MCF 10A (cell line): Measurements from ENCODE around the gene PHKB. TPM values are rescaled to one million over a fixed set of nuclear protein-coding genes. Genes with fewer than 3 reads are reported as not detected.
"Not testable (repeated sequence)": the region's sequence is repeated elsewhere in the genome, so short reads cannot be mapped to it uniquely, and the experiment has no call there.

Experiments used
- BruUV-seq: library from RNA; stranded (reverse); fragments of 400-500 nt; replicated peaks from 2 replicates; lab custom pipeline; 2021; lab: Mats Ljungman, UMichigan
- CTCF ChIA-PET: fragments of 300-600 bp; sonication (Branson Sonifier 250); formaldehyde crosslinking; extraction: SDS; loops from one replicate; lab custom pipeline; 2021; ENCODE audit warnings: antibody characterized with exemption, inconsistent platforms; lab: Yijun Ruan, JAX
- POLR2A ChIA-PET: fragments of 300-600, 350-650 bp; sonication (Branson Sonifier 250); formaldehyde crosslinking; extraction: SDS; loops from one replicate; lab custom pipeline; 2020; ENCODE audit warnings: antibody characterized with exemption, inconsistent platforms; lab: Yijun Ruan, JAX
- DNase-seq: peaks from one replicate; pipeline ENCODE4 v3.0.0-alpha.2; 2018; ENCODE audit not compliant: unreplicated experiment
- H3K27ac Mint-ChIP-seq: one replicate; pipeline ENCODE4 v1.8.0; 2022; ENCODE audit warnings: mild to moderate bottlenecking, low read depth, mixed read lengths; ENCODE audit not compliant: unreplicated experiment
- H3K27me3 Mint-ChIP-seq: one replicate; pipeline ENCODE4 v1.8.0; 2022; ENCODE audit warnings: mixed read lengths; ENCODE audit not compliant: insufficient read depth, unreplicated experiment
- H3K36me3 Mint-ChIP-seq: one replicate; pipeline ENCODE4 v1.8.0; 2022; ENCODE audit warnings: mild to moderate bottlenecking, moderate library complexity, mixed read lengths; ENCODE audit not compliant: insufficient read depth, unreplicated experiment
- H3K4me1 Mint-ChIP-seq: one replicate; pipeline ENCODE4 v1.8.0; 2022; ENCODE audit warnings: mixed read lengths; ENCODE audit not compliant: insufficient read depth, unreplicated experiment
- H3K4me3 Mint-ChIP-seq: one replicate; pipeline ENCODE4 v1.8.0; 2022; ENCODE audit warnings: mild to moderate bottlenecking, moderate library complexity, mixed read lengths; ENCODE audit not compliant: unreplicated experiment
- H3K9me3 Mint-ChIP-seq: one replicate; pipeline ENCODE4 v1.8.0; 2022; ENCODE audit warnings: mixed read lengths; ENCODE audit not compliant: unreplicated experiment
- CTCF ChIP-seq: fragments of 200-600 bp; IDR thresholded peaks from one replicate; pipeline ENCODE4 v1.8.0; 2022; ENCODE audit warnings: antibody characterized with exemption, mild to moderate bottlenecking; ENCODE audit not compliant: unreplicated experiment
- intact Hi-C: fragments of 100-400 bp; cut with micrococcal nuclease; formaldehyde crosslinking; loops from 2 replicates; pipeline ENCODE4 v1.14.1; 2022
- total RNA-seq: library from RNA; stranded (reverse); gene quantifications from 2 replicates; pipeline ENCODE4 v1.2.3, GENCODE V29; 2022

The PHKB gene
- total RNA-seq, 1 experiment from 2014 or later, result 62.2 TPM

DNA sequence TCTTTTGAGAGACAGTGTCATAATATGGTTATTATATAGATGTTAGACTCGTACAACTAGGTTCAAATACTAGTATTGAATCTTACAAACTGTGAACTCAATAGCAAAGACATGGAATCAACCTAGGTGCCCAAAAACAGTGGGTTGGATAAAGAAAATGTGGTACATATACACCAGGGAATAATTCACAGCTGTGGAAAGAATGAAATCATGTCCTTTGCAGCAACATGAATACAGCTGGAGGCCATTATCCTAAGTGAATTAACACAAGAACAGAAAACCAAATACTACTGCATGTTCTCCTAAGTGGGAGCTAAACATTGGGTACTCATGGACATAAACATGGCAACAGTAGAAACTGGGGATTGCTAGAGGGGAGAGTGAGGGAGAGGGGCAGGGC lies 8.1 kb downstream of the PHKB start:
- BruUV-seq, result no TSS peak
- Mint-ChIP-seq H3K27ac (no peak overlapping the region), H3K36me3 (no peaks in the 10 kb centered on the region), H3K4me3 (no peak overlapping the region), H3K27me3 (no peaks in the 10 kb centered on the region), H3K4me1 (peaks cover 17% of the 10 kb centered on the region), H3K9me3 (no peaks in the 10 kb centered on the region)
- intact Hi-C loops, result no loop called here
- no peak for TF ChIP-seq CTCF
- ChIA-PET CTCF (interaction anchor here (0.7 to 1.1 kb wide), 3 partner anchors 11 to 328 kb away, joined by 4 to 5 read pairs (median 5); no protein-coding TSS in a partner anchor), POLR2A (interaction anchor here (0.6 to 1.0 kb wide), 4 partner anchors 8 to 49 kb away, joined by 3 to 4 read pairs (median 3); partner anchors contain the start of genes ITFG1 and PHKB)
- DNase-seq, result no peak

DNA sequence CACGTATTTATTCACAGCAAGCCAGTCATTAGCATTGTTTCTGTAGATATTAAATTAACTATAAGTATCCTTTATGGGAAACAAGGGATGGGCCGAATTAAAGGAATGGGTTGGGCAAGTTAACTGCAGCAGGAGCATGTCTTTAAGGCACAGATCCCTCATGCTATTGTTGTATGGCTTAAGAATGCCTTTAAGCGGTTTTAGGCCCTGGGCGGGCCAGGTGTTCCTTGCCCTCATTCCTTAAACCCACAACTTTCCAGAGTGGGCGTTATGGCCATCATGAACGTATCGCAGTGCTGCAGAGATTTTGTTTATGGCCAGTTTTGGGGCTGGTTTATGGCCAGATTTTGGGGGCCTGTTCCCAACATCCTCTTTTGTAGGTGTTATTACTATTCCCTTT lies 9.1 kb downstream of the PHKB start:
- peaks cover 3% of the 10 kb centered on the region for H3K36me3 Mint-ChIP-seq
- H3K4me1 Mint-ChIP-seq, result peaks cover 16% of the 10 kb centered on the region
- H3K27ac Mint-ChIP-seq, result no peak overlapping the region
- ChIA-PET POLR2A (no interaction called here), CTCF (no interaction called here)
- no peak for DNase-seq
- H3K9me3 Mint-ChIP-seq, result no peaks in the 10 kb centered on the region
- H3K4me3 Mint-ChIP-seq, result no peak overlapping the region
- intact Hi-C loops, result no loop called here
- TF ChIP-seq CTCF, result no peak
- H3K27me3 Mint-ChIP-seq, result no peaks in the 10 kb centered on the region
- BruUV-seq, result no TSS peak

- DNase-seq, result no peak
- Mint-ChIP-seq H3K27ac (no peak overlapping the region), H3K9me3 (no peaks in the 10 kb centered on the region), H3K36me3 (peaks cover 8% of the 10 kb centered on the region), H3K4me3 (no peak overlapping the region), H3K27me3 (no peaks in the 10 kb centered on the region), H3K4me1 (peaks cover 14% of the 10 kb centered on the region)
- ChIA-PET POLR2A (no interaction called here), CTCF (no interaction called here)
- intact Hi-C loops, result no loop called here
- no peak for TF ChIP-seq CTCF
- BruUV-seq, result no TSS peak
Observed at GRCh38 chr16:47470810-47471209, 9.7 kb downstream of the PHKB start.

- DNase-seq, H3K27ac Mint-ChIP-seq, H3K9me3 Mint-ChIP-seq, BruUV-seq, H3K4me3 Mint-ChIP-seq, H3K27me3 Mint-ChIP-seq, intact Hi-C loops: not testable (repeated sequence)
- peaks cover 11% of the 10 kb centered on the region for H3K36me3 Mint-ChIP-seq
- CTCF ChIA-PET, result interaction anchor here (1.3 kb wide), 1 partner anchor 77 kb away, joined by 4 read pairs; no protein-coding TSS in a partner anchor
- POLR2A ChIA-PET, result interaction anchor here (1.6 to 10.8 kb wide), 2 partner anchors 11 to 332 kb away, joined by 3 to 90 read pairs; partner anchors contain the start of genes ITFG1 and PHKB
- H3K4me1 Mint-ChIP-seq, result peaks cover 19% of the 10 kb centered on the region
Observed at GRCh38 chr16:47473004-47473403, 11.9 kb downstream of the PHKB start.
